ENCODE measurements around the gene DUSP10. TPM values are rescaled to one million over a fixed set of nuclear protein-coding genes. Genes with fewer than 3 reads are reported as not detected.

Gene DUSP10
- polyA plus RNA-seq, 1 donor from 2014 or later, result 8.6 TPM

DNA sequence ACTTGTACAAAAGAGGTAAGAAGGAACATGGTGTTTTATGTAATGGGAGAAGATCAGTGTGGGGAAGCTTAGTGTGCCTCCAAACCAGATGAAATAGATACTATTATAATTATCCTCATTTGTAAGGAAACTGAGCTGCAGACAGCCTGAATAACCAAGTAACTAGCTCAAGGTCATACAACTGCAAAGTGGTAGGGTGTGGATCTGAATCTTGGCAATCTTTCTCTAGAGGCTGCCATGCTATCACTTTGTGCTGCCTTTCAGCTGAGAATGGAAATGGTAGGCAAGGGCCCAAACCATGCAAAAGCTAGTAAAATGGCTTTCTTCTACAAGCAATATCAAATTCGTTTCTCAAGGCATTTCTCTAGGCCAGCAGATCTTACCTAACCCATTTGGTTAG, 51.0 kb downstream of the DUSP10 start:
- no peak overlapping the region for H3K27ac Mint-ChIP-seq
- no peaks in the 10 kb centered on the region for H3K27me3 Mint-ChIP-seq

DNA sequence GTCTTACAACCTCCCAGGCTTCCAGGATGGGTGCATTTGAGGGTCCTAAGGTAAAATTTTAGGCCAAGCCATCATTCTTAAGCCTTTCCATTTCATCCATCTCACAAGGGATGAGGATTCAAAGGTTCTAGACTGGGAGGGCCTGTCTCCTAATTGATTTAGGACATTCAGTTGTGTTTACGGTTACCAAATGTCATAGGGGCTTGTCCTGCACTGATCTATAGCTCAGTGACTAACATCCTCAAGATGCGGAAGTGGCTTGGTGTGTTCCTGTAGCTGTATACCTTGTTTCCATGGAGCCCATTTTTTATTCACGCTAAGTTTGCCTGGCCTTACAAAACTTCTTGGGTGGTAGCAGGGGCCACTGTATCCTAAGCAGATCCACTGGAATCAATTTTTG, 52.8 kb downstream of the DUSP10 start:
- no peak overlapping the region for H3K27ac Mint-ChIP-seq
- no peaks in the 10 kb centered on the region for H3K27me3 Mint-ChIP-seq
- no peaks in the 10 kb centered on the region for H3K9me3 Mint-ChIP-seq
- no peaks in the 10 kb centered on the region for H3K4me1 Mint-ChIP-seq
- H3K36me3 Mint-ChIP-seq, result peaks cover 1% of the 10 kb centered on the region
- no peak overlapping the region for H3K4me3 Mint-ChIP-seq

More for the DNA sequence above, 51.0 kb downstream of the DUSP10 start:
- Mint-ChIP-seq H3K4me3 (no peak overlapping the region), H3K9me3 (no peaks in the 10 kb centered on the region), H3K36me3 (no peaks in the 10 kb centered on the region), H3K4me1 (no peaks in the 10 kb centered on the region)

GRCh38 chr1:221688488-221688843, 53.4 kb downstream of the DUSP10 start:
- Mint-ChIP-seq H3K36me3 (peaks cover 1% of the 10 kb centered on the region), H3K4me1 (no peaks in the 10 kb centered on the region), H3K9me3 (no peaks in the 10 kb centered on the region), H3K27ac (no peak overlapping the region), H3K27me3 (no peaks in the 10 kb centered on the region), H3K4me3 (no peak overlapping the region)

GRCh38 chr1:221687836-221688487, 53.9 kb downstream of the DUSP10 start:
- no peaks in the 10 kb centered on the region for H3K4me1 Mint-ChIP-seq
- H3K27me3 Mint-ChIP-seq, result no peaks in the 10 kb centered on the region
- H3K36me3 Mint-ChIP-seq, result peaks cover 1% of the 10 kb centered on the region
- no peaks in the 10 kb centered on the region for H3K9me3 Mint-ChIP-seq
- H3K27ac Mint-ChIP-seq, result no peak overlapping the region
- no peak overlapping the region for H3K4me3 Mint-ChIP-seq

DNA sequence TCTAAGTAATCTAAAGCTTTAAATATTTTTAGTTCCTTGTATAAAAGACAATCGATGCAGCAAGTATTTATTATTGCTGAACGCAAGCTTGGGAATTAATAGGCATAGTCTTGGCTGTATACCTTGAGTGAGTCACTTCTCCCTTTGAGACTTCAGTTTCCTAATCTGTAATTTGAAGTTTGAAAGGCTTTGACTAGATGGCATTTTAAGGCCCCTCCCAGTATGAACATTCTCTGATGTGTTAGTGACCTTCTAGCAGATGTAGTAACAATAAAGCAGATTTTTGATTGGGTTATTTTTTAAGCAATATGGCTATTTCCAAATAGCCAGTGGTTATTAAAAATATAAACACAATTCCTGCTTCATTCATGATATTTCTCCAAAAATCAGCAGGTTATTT, 58.2 kb downstream of the DUSP10 start:
- Mint-ChIP-seq H3K27ac (no peak overlapping the region), H3K27me3 (no peaks in the 10 kb centered on the region), H3K4me3 (no peak overlapping the region), H3K9me3 (peaks cover 3 to 9% (median 5%) of the 10 kb centered on the region in 3 donors), H3K4me1 (no peaks in the 10 kb centered on the region), H3K36me3 (peaks cover 1% of the 10 kb centered on the region)

DNA sequence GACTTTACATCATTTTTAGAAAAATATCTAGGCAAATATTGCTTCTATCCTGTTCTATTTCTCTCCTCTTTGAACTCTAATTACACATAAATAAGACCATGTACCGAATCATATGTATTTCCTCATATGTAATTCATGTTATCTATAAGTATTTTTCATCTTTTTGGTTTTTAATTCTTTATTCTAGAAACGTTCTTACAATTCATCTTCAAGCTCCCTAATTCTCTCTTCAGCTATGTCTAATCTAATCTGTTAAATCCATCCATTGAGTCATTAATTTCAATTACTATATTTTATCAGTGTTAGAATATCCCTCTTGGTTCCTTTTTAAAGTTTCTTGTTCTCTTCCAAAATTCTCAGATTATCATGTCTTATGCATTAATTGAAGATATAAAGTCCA, 61.8 kb downstream of the DUSP10 start:
- Mint-ChIP-seq H3K9me3 (peaks cover 3 to 9% (median 5%) of the 10 kb centered on the region in 3 donors), H3K36me3 (peaks cover 1% of the 10 kb centered on the region), H3K4me1 (peaks cover 0 to 2% (median 0%) of the 10 kb centered on the region in 3 donors), H3K4me3 (no peak overlapping the region), H3K27me3 (no peaks in the 10 kb centered on the region), H3K27ac (no peak overlapping the region)

DNA sequence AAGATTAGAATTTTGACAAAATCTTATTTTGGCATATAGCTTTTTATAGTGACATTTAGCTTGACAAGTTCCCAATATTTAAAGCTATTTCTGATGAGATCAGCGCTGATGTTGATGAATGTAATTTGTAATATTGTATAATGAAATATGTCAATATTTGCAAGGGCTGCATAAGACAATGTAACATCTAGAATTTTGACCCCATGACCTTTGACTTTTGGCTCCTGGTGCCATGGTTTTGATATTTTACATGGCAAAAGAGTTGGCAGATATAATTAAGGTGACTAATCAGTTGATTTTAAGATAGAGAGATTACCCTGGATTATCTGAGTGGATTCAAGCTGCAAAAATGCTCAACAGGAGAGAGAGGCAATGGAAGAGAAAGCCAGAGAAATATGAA, 63.9 kb downstream of the DUSP10 start:
- peaks cover 3 to 9% (median 5%) of the 10 kb centered on the region in 3 donors for H3K9me3 Mint-ChIP-seq
- no peaks in the 10 kb centered on the region for H3K36me3 Mint-ChIP-seq
- H3K4me1 Mint-ChIP-seq, result peaks cover 0 to 2% (median 0%) of the 10 kb centered on the region in 3 donors
- H3K27ac Mint-ChIP-seq, result no peak overlapping the region
- H3K4me3 Mint-ChIP-seq, result no peak overlapping the region
- H3K27me3 Mint-ChIP-seq, result no peaks in the 10 kb centered on the region

GRCh38 chr1:221675880-221676800, 65.7 kb downstream of the DUSP10 start:
- Mint-ChIP-seq H3K27me3 (no peaks in the 10 kb centered on the region), H3K4me3 (no peak overlapping the region), H3K36me3 (no peaks in the 10 kb centered on the region), H3K4me1 (peaks cover 0 to 2% (median 0%) of the 10 kb centered on the region in 3 donors), H3K27ac (no peak overlapping the region), H3K9me3 (peaks cover 3 to 9% (median 3%) of the 10 kb centered on the region in 3 donors)

DNA sequence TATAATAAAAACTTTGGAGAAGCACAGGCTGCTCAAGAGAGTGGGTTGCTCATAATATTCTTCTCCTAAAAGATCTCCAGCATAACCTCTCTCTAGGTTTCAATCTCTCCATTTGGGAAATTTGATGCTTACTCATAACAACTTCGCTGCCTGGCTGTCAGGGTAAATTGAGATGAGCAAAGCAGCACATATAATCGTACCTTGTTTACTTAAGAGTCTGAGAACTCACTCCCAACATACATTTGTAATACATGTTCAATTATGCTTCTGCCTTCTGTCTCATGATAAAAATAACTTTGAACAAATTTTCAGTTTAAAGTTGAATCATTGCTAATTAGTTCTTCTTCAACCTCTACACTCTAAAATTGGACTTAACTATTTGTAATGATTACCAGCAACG, 68.9 kb downstream of the DUSP10 start:
- peaks cover 0 to under 1% (median 0%) of the 10 kb centered on the region in 3 donors for H3K4me1 Mint-ChIP-seq
- no peak overlapping the region for H3K27ac Mint-ChIP-seq
- H3K4me3 Mint-ChIP-seq, result no peak overlapping the region
- no peaks in the 10 kb centered on the region for H3K36me3 Mint-ChIP-seq
- no peaks in the 10 kb centered on the region for H3K9me3 Mint-ChIP-seq
- no peaks in the 10 kb centered on the region for H3K27me3 Mint-ChIP-seq

DNA sequence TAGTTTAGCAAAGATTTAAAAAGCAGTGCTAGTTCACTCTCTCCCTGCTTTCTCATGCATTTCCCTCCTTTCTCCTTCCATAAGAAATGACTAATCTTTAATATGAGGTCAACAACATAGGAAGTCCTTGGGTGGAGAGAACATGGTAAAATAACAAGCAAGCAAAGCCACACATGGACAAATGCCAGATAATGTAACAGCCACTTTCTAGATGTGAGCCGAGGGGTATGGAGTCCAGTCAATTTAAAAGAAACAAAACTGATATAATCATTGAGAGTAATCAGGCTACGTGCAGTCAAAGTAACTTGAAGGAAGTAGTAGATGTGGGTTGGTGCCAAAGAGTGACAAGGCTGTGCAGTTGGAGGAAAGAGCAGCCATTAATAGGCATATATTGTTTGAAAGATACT, 69.6 kb downstream of the DUSP10 start:
- H3K36me3 Mint-ChIP-seq, result no peaks in the 10 kb centered on the region
- H3K4me3 Mint-ChIP-seq, result no peak overlapping the region
- no peaks in the 10 kb centered on the region for H3K9me3 Mint-ChIP-seq
- no peaks in the 10 kb centered on the region for H3K27me3 Mint-ChIP-seq
- peaks cover 0 to 1% (median 0%) of the 10 kb centered on the region in 3 donors for H3K4me1 Mint-ChIP-seq
- no peak overlapping the region for H3K27ac Mint-ChIP-seq

DNA sequence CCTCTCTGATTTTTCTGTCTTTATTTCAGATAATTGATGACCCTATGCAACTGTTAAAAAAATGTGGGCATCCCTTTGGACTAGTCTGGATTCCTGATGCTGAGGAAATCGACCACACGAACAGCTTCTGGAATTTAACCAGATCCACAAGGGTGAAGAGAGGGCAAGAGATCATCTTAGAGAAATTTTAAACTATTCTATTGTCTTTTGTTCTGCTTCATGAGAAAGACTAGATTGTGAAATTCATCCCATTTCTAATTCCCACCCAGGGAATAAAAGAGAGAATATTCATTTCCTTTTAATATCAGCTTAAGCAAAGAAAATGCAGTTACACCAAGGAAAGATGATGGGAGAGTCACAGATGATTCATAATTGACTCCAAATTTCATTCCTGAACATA, 71.8 kb downstream of the DUSP10 start:
- Mint-ChIP-seq H3K4me1 (peaks cover 0 to 1% (median 0%) of the 10 kb centered on the region in 3 donors), H3K36me3 (no peaks in the 10 kb centered on the region), H3K4me3 (no peak overlapping the region), H3K27me3 (peaks cover 2% of the 10 kb centered on the region), H3K9me3 (no peaks in the 10 kb centered on the region), H3K27ac (no peak overlapping the region)

GRCh38 chr1:221669441-221669840, 72.4 kb downstream of the DUSP10 start:
- Mint-ChIP-seq H3K27ac (no peak overlapping the region), H3K4me1 (peaks cover 0 to 1% (median 0%) of the 10 kb centered on the region in 3 donors), H3K9me3 (no peaks in the 10 kb centered on the region), H3K36me3 (no peaks in the 10 kb centered on the region), H3K27me3 (peaks cover 2% of the 10 kb centered on the region), H3K4me3 (no peak overlapping the region)

GRCh38 chr1:221667504-221667903, 74.4 kb downstream of the DUSP10 start:
- Mint-ChIP-seq H3K4me1 (peaks cover 0 to 1% (median 0%) of the 10 kb centered on the region in 3 donors), H3K36me3 (peaks cover 2% of the 10 kb centered on the region), H3K27ac (no peak overlapping the region), H3K9me3 (no peaks in the 10 kb centered on the region), H3K27me3 (peaks cover 2% of the 10 kb centered on the region), H3K4me3 (no peak overlapping the region)

GRCh38 chr1:221664253-221664652, 77.6 kb downstream of the DUSP10 start:
- Mint-ChIP-seq H3K36me3 (peaks cover 2% of the 10 kb centered on the region), H3K4me1 (peaks cover 0 to 2% (median 0%) of the 10 kb centered on the region in 3 donors), H3K9me3 (no peaks in the 10 kb centered on the region), H3K27me3 (peaks cover 2% of the 10 kb centered on the region), H3K27ac (no peak overlapping the region), H3K4me3 (no peak overlapping the region)

GRCh38 chr1:221663321-221663720, 78.6 kb downstream of the DUSP10 start:
- Mint-ChIP-seq H3K27ac (no peak overlapping the region), H3K4me3 (no peak overlapping the region), H3K9me3 (no peaks in the 10 kb centered on the region), H3K36me3 (peaks cover 2% of the 10 kb centered on the region), H3K27me3 (peaks cover 2% of the 10 kb centered on the region), H3K4me1 (peaks cover 0 to 2% (median 0%) of the 10 kb centered on the region in 3 donors)

Measured in IgD-negative memory B cell (primary cell).